ENCODE data around the gene EML2. TPM values are rescaled to one million over a fixed set of nuclear protein-coding genes. Genes with fewer than 3 reads are reported as not detected.

EML2 gene
- total RNA-seq, 1 experiment from 2014 or later = 5.8 TPM

GRCh38 chr19:45569619-45570421 is 69.4 kb downstream of the EML2 start:
- H3K36me3 ChIP-seq = no peaks in the 10 kb centered on the region
- no peaks in the 10 kb centered on the region for H3K27me3 ChIP-seq
- H3K4me3 ChIP-seq = no peak overlapping the region
- H3K9me3 ChIP-seq (replicated peaks) = no peaks in the 10 kb centered on the region
- H3K4me1 ChIP-seq = no peaks in the 10 kb centered on the region
- H3K27ac ChIP-seq = no peak overlapping the region
- peak; percentile 20 to 36 for DNase-seq

- Histone ChIP-seq H3K27me3 (no peaks in the 10 kb centered on the region), H3K27ac (no peak overlapping the region), H3K4me3 (no peak overlapping the region), H3K36me3 (no peaks in the 10 kb centered on the region), H3K4me1 (no peaks in the 10 kb centered on the region), H3K9me3 (replicated peaks) (no peaks in the 10 kb centered on the region)
- no peak for DNase-seq
Measured at GRCh38 chr19:45568732-45569131, 70.5 kb downstream of the EML2 start.

GRCh38 chr19:45567609-45568008 is 71.6 kb downstream of the EML2 start:
- Histone ChIP-seq H3K4me1 (no peaks in the 10 kb centered on the region), H3K9me3 (replicated peaks) (no peaks in the 10 kb centered on the region), H3K27ac (no peak overlapping the region), H3K27me3 (no peaks in the 10 kb centered on the region), H3K36me3 (no peaks in the 10 kb centered on the region), H3K4me3 (no peak overlapping the region)
- no peak for DNase-seq

GRCh38 chr19:45564131-45564780 is 74.9 kb downstream of the EML2 start:
- no peaks in the 10 kb centered on the region for H3K9me3 ChIP-seq (replicated peaks)
- H3K27me3 ChIP-seq = no peaks in the 10 kb centered on the region
- H3K36me3 ChIP-seq = no peaks in the 10 kb centered on the region
- DNase-seq = no peak
- no peak overlapping the region for H3K27ac ChIP-seq
- H3K4me3 ChIP-seq = no peak overlapping the region
- H3K4me1 ChIP-seq = no peaks in the 10 kb centered on the region

GRCh38 chr19:45560686-45561085 is 78.5 kb downstream of the EML2 start:
- H3K9me3 ChIP-seq (replicated peaks) = no peaks in the 10 kb centered on the region
- no peaks in the 10 kb centered on the region for H3K36me3 ChIP-seq
- no peak for DNase-seq
- H3K4me1 ChIP-seq = peaks cover 2% of the 10 kb centered on the region; the same call in 1 of the 2 replicates
- H3K27ac ChIP-seq = no peak overlapping the region
- H3K4me3 ChIP-seq = no peak overlapping the region
- H3K27me3 ChIP-seq = no peaks in the 10 kb centered on the region

- Histone ChIP-seq H3K27me3 (no peaks in the 10 kb centered on the region), H3K36me3 (no peaks in the 10 kb centered on the region), H3K4me3 (no peak overlapping the region), H3K9me3 (replicated peaks) (no peaks in the 10 kb centered on the region), H3K4me1 (peaks cover 2% of the 10 kb centered on the region; the same call in 1 of the 2 replicates), H3K27ac (no peak overlapping the region)
- no peak for DNase-seq
Measured at GRCh38 chr19:45560038-45560437, 79.2 kb downstream of the EML2 start.

Other genes starting within 250 kb of the EML2 start
- 2.4 and 3.2 TPM in 2 replicates for gene PPP1R13L, start 234.3 kb downstream of the EML2 start, total RNA-seq (2014; rRNA removed; shearing (Covaris generic))
- gene POLR1G, start 232.8 kb downstream of the EML2 start, total RNA-seq (2014; rRNA removed; shearing (Covaris generic)) = 20.9 and 21.8 TPM in 2 replicates
- gene ERCC1, start 215.5 kb downstream of the EML2 start, total RNA-seq (2014; rRNA removed; shearing (Covaris generic)) = 29.7 and 32.3 TPM in 2 replicates
- 0.35 and 0.40 TPM in 2 replicates for gene FOSB, start 171.4 kb downstream of the EML2 start, total RNA-seq (2014; rRNA removed; shearing (Covaris generic))
- 29.3 and 30.9 TPM in 2 replicates for gene RTN2, start 142.3 kb downstream of the EML2 start, total RNA-seq (2014; rRNA removed; shearing (Covaris generic))
- gene PPM1N, start 141.0 kb downstream of the EML2 start, total RNA-seq (2014; rRNA removed; shearing (Covaris generic)) = 1.0 and 1.4 TPM in 2 replicates
- gene VASP, start 131.9 kb downstream of the EML2 start, total RNA-seq (2014; rRNA removed; shearing (Covaris generic)) = 43.8 and 48.8 TPM in 2 replicates
- 8.6 and 9.9 TPM in 2 replicates for gene OPA3, start 54.6 kb downstream of the EML2 start, total RNA-seq (2014; rRNA removed; shearing (Covaris generic))
- 0.14 and 0.18 TPM in 2 replicates for gene GPR4, start 37.2 kb downstream of the EML2 start, total RNA-seq (2014; rRNA removed; shearing (Covaris generic))
- 0.12 and 0.38 TPM in 2 replicates for gene GIPR, start 28.8 kb upstream of the EML2 start, total RNA-seq (2014; rRNA removed; shearing (Covaris generic))
- 434 and 487 TPM in 2 replicates for gene SNRPD2, start 52.6 kb upstream of the EML2 start, total RNA-seq (2014; rRNA removed; shearing (Covaris generic))
- gene QPCTL, start 53.3 kb upstream of the EML2 start, total RNA-seq (2014; rRNA removed; shearing (Covaris generic)) = 9.8 and 10.6 TPM in 2 replicates
- 9.3 and 10.8 TPM in 2 replicates for gene FBXO46, start 91.5 kb upstream of the EML2 start, total RNA-seq (2014; rRNA removed; shearing (Covaris generic))
- 0.08 TPM in 1 of 2 replicates, not detected in the other for gene MEIOSIN, start 94.0 kb upstream of the EML2 start, total RNA-seq (2014; rRNA removed; shearing (Covaris generic))
- 6.0 and 6.6 TPM in 2 replicates for gene SIX5, start 129.9 kb upstream of the EML2 start, total RNA-seq (2014; rRNA removed; shearing (Covaris generic))
- 79.8 and 84.2 TPM in 2 replicates for gene DMPK, start 143.1 kb upstream of the EML2 start, total RNA-seq (2014; rRNA removed; shearing (Covaris generic))
- 43.5 and 52.9 TPM in 2 replicates for gene DMWD, start 153.4 kb upstream of the EML2 start, total RNA-seq (2014; rRNA removed; shearing (Covaris generic))
- 0.22 TPM in 1 of 2 replicates, not detected in the other for gene RSPH6A, start 175.9 kb upstream of the EML2 start, total RNA-seq (2014; rRNA removed; shearing (Covaris generic))
- gene SYMPK, start 223.8 kb upstream of the EML2 start, total RNA-seq (2014; rRNA removed; shearing (Covaris generic)) = 25.6 and 32.6 TPM in 2 replicates
- gene FOXA3, start 224.9 kb upstream of the EML2 start, total RNA-seq (2014; rRNA removed; shearing (Covaris generic)) = 0.45 and 0.53 TPM in 2 replicates
- gene IRF2BP1, start 246.7 kb upstream of the EML2 start, total RNA-seq (2014; rRNA removed; shearing (Covaris generic)) = 31.0 and 31.4 TPM in 2 replicates